Measurements from ENCODE around the gene TMEM141. TPM values are rescaled to one million over a fixed set of nuclear protein-coding genes. Genes with fewer than 3 reads are reported as not detected.
"Not testable (repeated sequence)": the region's sequence is repeated elsewhere in the genome, so short reads cannot be mapped to it uniquely, and the experiment has no call there.

Gene TMEM141
- total RNA-seq, 2 donors from 2014 or later, result 123 to 148 TPM

DNA sequence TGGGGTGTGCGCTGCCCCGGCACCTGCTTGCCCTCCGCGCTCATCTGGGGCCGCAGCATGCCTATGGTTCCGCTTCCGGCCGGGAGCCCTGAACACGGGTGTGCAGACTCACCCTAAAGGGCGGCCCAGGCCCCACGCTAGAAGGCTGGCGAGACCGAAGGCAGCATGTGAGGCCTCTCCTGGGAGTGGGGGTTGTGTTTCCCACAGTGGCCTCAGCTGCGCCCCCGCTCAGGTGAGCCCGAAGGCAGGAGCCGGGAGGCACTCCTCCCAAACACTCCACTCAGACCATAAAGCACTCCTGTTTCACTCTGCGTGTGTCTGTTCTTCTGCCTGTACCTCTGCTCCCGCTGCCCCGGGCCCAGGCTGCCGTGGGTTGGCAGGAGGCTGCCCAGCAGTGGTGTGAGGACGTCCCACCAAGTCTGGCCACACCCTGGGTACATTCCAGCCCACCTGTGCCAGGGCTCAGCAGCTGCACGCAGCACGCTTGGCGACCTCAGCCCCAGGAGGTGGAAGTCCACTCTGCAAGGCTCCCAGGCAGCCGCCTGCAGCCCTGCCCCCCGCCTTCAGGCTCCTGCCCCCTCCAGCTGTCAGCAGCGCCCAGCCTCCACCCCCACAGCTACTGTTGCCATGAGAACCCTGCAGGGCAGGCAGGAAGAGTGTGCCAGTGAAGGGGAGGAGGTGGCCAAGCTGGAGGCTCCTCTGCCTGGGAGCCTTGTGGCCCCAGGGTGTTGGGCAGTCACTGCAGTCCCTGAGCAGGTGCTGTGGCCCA is 49.9 kb downstream of the TMEM141 start:
- Histone ChIP-seq H3K36me3 (peaks cover 13% of the 10 kb centered on the region), H3K27ac (peak overlapping the region in 1 of 2 donors; percentile 87), H3K9me3 (no peaks in the 10 kb centered on the region), H3K4me1 (peaks cover 0 to 44% of the 10 kb centered on the region in 2 donors), H3K4me3 (no peak overlapping the region), H3K27me3 (no peaks in the 10 kb centered on the region)
- DNase-seq (ENCODE audit: low spot score), result no peak
- TF ChIP-seq, protein P1, sequence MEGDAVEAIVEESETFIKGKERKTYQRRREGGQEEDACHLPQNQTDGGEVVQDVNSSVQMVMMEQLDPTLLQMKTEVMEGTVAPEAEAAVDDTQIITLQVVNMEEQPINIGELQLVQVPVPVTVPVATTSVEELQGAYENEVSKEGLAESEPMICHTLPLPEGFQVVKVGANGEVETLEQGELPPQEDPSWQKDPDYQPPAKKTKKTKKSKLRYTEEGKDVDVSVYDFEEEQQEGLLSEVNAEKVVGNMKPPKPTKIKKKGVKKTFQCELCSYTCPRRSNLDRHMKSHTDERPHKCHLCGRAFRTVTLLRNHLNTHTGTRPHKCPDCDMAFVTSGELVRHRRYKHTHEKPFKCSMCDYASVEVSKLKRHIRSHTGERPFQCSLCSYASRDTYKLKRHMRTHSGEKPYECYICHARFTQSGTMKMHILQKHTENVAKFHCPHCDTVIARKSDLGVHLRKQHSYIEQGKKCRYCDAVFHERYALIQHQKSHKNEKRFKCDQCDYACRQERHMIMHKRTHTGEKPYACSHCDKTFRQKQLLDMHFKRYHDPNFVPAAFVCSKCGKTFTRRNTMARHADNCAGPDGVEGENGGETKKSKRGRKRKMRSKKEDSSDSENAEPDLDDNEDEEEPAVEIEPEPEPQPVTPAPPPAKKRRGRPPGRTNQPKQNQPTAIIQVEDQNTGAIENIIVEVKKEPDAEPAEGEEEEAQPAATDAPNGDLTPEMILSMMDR (IDR thresholded peaks at IDR 0.05), result no peak

DNA sequence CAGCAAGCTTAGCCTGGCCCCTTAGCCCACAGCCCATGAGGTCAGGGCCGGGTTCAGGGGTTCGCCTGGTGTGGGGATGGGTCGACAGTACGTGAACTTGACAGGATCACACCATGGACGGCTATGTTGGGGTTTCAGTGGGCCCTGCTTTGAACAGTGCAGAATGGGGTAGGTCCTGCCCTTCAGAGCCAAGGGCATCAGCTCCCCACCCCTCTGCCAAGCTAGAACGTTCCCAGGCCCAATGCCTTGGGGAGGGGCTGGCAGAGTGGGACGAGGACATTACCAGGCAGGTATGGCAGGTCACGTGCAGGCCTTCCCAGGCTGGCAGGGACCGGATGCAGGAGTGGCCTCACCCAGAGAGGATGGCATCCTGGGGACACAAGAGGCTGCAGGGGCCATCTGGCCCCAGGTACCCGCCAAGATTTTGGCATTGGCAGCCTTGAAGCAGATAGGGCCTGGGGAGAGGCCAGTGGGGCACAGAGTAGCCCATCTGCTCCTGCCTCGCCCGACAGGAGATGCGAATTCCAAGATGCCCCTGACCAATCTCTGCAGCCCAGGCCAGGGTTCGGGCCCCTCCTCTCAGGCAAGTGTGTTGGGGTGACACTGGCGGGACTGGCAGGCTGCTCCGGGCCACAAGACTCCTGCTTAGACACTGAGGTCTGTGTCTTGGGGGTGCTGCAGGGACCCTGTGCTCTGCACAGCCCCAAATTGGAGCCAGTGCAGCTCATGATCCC is 50.7 kb downstream of the TMEM141 start:
- H3K36me3 ChIP-seq; H3K27me3 ChIP-seq; H3K9me3 ChIP-seq; DNase-seq (ENCODE audit: low spot score): not testable (repeated sequence)
- H3K4me3 ChIP-seq, result peak overlapping the region in 1 of 2 donors; percentile 54
- H3K27ac ChIP-seq, result peak overlapping the region in 1 of 2 donors; percentile 87
- H3K4me1 ChIP-seq, result peaks cover 0 to 50% of the 10 kb centered on the region in 2 donors

DNA sequence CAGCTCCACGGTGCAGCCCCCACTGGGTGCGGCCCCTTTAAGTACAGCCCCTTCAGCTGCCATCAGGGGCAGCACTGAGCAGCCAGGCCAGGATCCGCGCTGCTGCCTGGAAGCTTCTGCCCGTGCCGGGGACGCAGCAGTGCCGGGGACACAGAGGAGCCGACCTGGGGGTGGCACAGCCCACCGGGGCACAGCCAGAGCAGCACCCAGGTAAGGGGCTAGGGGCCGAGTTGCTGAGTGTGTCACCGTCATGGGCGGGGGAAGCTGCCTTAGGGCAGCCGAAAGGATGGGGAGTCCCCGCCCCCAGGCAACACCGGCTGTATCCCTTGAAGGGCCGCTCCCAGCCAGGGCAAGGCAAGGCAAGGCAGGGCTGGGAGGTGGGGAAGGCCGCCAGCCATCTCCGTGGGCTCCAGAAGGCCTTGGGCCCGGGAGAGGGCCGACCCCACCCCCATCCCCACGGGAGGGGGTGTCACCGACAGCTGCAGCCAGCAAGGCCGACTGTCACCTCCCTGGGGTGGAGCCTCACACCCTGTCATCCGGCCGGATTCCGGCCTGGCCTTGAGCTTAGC is 51.3 kb downstream of the TMEM141 start, which contains the start of gene AJM1:
Gene AJM1, plus strand, starts transcription at position 99 of the 569 bp plus-strand sequence. CDS start 1,937 bp downstream, outside the sequence.
- not testable (repeated sequence) for H3K9me3 ChIP-seq, H3K36me3 ChIP-seq, H3K27me3 ChIP-seq
- Histone ChIP-seq H3K4me1 (peaks cover 0 to 56% of the 10 kb centered on the region in 2 donors), H3K27ac (peak within 1 kb of the TSS; percentile 81 to 87), H3K4me3 (peak within 1 kb of the TSS; percentile 54 to 55)
- peak; percentile 74 for DNase-seq (ENCODE audit: low spot score)
- TF ChIP-seq, protein P1 (IDR thresholded peaks at IDR 0.05), result peak; percentile 86 to 94

Small RNA genes lying within 50 kb of the gene (microRNA-seq; reads per million reads assigned to microRNA genes)
- gene MIR4292 (ENCODE audit: borderline number of aligned reads in 2 of 2, borderline replicate concordance in 1 of 2) (0 reads per million in 2 donors), gene MIR6722 (ENCODE audit: borderline number of aligned reads in 2 of 2, borderline replicate concordance in 1 of 2) (0 reads per million in 2 donors)

Other genes with a start within 250 kb of the TMEM141 start
- 10 to 100 TPM; 14.2 to 39.7 TPM for gene NOTCH1, start 245.3 kb upstream of the TMEM141 start, total RNA-seq
- 100 to 1,000 TPM; 114 to 120 TPM for gene EGFL7, start 128.4 kb upstream of the TMEM141 start, total RNA-seq
- gene AGPAT2, start 103.9 kb upstream of the TMEM141 start, total RNA-seq, result 10 to 100 TPM; 71.9 to 81.9 TPM
- 10 to 100 TPM; 45.1 to 45.7 TPM for gene DIPK1B, start 78.8 kb upstream of the TMEM141 start, total RNA-seq
- gene LCN10, start 48.4 kb upstream of the TMEM141 start, total RNA-seq, result 1 to 10 TPM; 4.5 to 8.8 TPM
- gene LCN6, start 42.8 kb upstream of the TMEM141 start, total RNA-seq, result 1 to 10 TPM; 6.4 to 9.3 TPM
- not detected for gene LCN8, start 33.1 kb upstream of the TMEM141 start, total RNA-seq
- 1 to 10 TPM in 1 of 2 donors, under 1 TPM in 1; 0.63 to 1.4 TPM for gene LCN15, start 26.8 kb upstream of the TMEM141 start, total RNA-seq
- 1 to 10 TPM; 2.3 to 2.5 TPM for gene CCDC183, start 5.0 kb downstream of the TMEM141 start, total RNA-seq
- 10 to 100 TPM; 48.4 to 61.7 TPM for gene RABL6, start 16.6 kb downstream of the TMEM141 start, total RNA-seq
- 1 to 10 TPM; 2.7 to 3.0 TPM for gene AJM1, start 51.1 kb downstream of the TMEM141 start, total RNA-seq
- gene PHPT1, start 58.1 kb downstream of the TMEM141 start, total RNA-seq, result 100 to 1,000 TPM; 140 to 154 TPM
- 1 to 10 TPM; 1.7 to 2.0 TPM for gene MAMDC4, start 61.0 kb downstream of the TMEM141 start, total RNA-seq
- 100 to 1,000 TPM; 329 to 428 TPM for gene EDF1, start 75.0 kb downstream of the TMEM141 start, total RNA-seq
- 1 to 10 TPM; 1.9 to 4.1 TPM for gene TRAF2, start 95.2 kb downstream of the TMEM141 start, total RNA-seq
- gene FBXW5, start 153.4 kb downstream of the TMEM141 start, total RNA-seq, result 100 to 1,000 TPM; 203 to 233 TPM
- not detected for gene C8G, start 153.9 kb downstream of the TMEM141 start, total RNA-seq
- gene LCN12, start 160.9 kb downstream of the TMEM141 start, total RNA-seq, result 10 to 100 TPM; 10.8 to 11.3 TPM
- 1,000 to 10,000 TPM; 1,799 to 2,426 TPM for gene PTGDS, start 186.2 kb downstream of the TMEM141 start, total RNA-seq
- gene LCNL1, start 191.6 kb downstream of the TMEM141 start, total RNA-seq, result 1 to 10 TPM in 1 of 2 donors, under 1 TPM in 1; 0.24 to 1.1 TPM
- 10 to 100 TPM; 27.4 to 37.5 TPM for gene PAXX, start 201.1 kb downstream of the TMEM141 start, total RNA-seq
- 10 to 100 TPM in 1 of 2 donors, 1 to 10 TPM in 1; 6.5 to 11.8 TPM for gene CLIC3, start 205.2 kb downstream of the TMEM141 start, total RNA-seq
- 10 to 100 TPM; 28.3 to 28.5 TPM for gene ABCA2, start 236.9 kb downstream of the TMEM141 start, total RNA-seq
- gene FUT7, start 240.7 kb downstream of the TMEM141 start, total RNA-seq, result under 1 TPM in 1 of 2 donors, not detected in 1; 0.28 TPM

All from right atrium auricular region (tissue), 2 donors.